NT2/D1 (cell line): Measurements from ENCODE around the gene CROCC2.

ENCODE experiments used
- SUZ12 ChIP-seq: IDR thresholded peaks from 2 replicates; pipeline ENCODE4 v1.6.1; 2011; ENCODE audit not compliant: insufficient read length, insufficient read depth; ENCODE audit errors: extremely low read depth
- ZNF274 ChIP-seq: IDR thresholded peaks from 2 replicates; pipeline ENCODE4 v1.6.1; 2011; ENCODE audit warnings: mild to moderate bottlenecking, low read depth, low read length

DNA sequence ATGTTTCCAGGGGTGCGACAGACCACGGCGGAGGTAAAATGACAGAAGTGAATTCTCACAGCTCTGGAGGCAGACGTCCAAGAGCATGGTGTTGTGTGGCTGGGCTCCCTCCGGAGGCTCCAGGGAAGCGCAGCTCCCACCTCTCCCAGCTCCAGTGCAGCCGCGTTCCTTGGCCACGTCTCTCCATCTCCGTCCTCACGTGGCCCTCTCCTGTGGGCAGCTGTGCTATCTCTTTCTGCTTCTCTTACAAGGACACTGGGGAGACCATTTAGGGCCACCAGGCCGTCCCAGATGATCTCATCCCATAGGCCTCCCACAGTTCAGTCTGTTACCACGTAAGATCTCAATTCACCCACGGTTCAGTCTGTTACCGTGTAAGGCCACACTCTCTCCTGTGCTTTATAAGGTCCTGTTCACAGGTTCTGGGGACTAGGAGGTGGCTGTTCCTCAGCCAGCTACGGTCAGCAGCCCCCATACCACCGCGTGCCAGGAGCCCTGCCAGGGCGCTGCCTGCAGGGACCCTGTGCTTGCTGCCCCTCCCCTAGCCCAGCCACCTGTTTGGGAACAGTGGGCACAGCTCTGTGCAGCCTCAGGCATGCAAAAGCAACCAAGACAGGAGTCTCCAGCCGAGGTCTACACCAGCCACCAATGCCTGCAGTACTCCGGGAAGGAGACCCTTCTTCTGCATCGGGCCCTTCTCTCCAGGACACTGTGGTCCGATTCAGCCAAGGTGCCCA is 7.2 kb upstream of the CROCC2 start:
- TF ChIP-seq SUZ12 = no peak
- TF ChIP-seq ZNF274 = no peak
